ENCODE measurements around the gene TRPC4. TPM values are rescaled to one million over a fixed set of nuclear protein-coding genes. Genes with fewer than 3 reads are reported as not detected.

The TRPC4 gene
- total and polyA plus RNA-seq, 8 donors, result 0.23 to 12.3 (median 3.9) TPM; not detected in 1

GRCh38 chr13:37791699-37792098 lies 77.9 kb downstream of the TRPC4 start:
- H3K4me3 ChIP-seq, result no peak overlapping the region
- DNase-seq, result peak in 1 of 2 donors; percentile 9
- WGBS, 5 donors, result 67 to 93% (median 85%) methylated on average over 2 of the region's 2 CpGs
- no peaks in the 10 kb centered on the region for H3K27me3 ChIP-seq
- no peaks in the 10 kb centered on the region for H3K4me1 ChIP-seq
- H3K9me3 ChIP-seq, result no peaks in the 10 kb centered on the region
- TF ChIP-seq POLR2AphosphoS5 (IDR thresholded peaks at IDR 0.05) (no peak), POLR2A (IDR thresholded peaks at IDR 0.05) (no peak), EP300 (IDR thresholded peaks at IDR 0.05) (no peak)
- TF ChIP-seq, protein P1, sequence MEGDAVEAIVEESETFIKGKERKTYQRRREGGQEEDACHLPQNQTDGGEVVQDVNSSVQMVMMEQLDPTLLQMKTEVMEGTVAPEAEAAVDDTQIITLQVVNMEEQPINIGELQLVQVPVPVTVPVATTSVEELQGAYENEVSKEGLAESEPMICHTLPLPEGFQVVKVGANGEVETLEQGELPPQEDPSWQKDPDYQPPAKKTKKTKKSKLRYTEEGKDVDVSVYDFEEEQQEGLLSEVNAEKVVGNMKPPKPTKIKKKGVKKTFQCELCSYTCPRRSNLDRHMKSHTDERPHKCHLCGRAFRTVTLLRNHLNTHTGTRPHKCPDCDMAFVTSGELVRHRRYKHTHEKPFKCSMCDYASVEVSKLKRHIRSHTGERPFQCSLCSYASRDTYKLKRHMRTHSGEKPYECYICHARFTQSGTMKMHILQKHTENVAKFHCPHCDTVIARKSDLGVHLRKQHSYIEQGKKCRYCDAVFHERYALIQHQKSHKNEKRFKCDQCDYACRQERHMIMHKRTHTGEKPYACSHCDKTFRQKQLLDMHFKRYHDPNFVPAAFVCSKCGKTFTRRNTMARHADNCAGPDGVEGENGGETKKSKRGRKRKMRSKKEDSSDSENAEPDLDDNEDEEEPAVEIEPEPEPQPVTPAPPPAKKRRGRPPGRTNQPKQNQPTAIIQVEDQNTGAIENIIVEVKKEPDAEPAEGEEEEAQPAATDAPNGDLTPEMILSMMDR (IDR thresholded peaks at IDR 0.05), result no peak
- no peak overlapping the region for H3K27ac ChIP-seq
- intact Hi-C loops (cut with DNase I; ENCODE audit: low total_unique reads), result no loop called here
- H3K36me3 ChIP-seq, result no peaks in the 10 kb centered on the region

GRCh38 chr13:37788346-37788745 lies 81.2 kb downstream of the TRPC4 start:
- Histone ChIP-seq H3K27ac (no peak overlapping the region), H3K27me3 (no peaks in the 10 kb centered on the region), H3K9me3 (no peaks in the 10 kb centered on the region), H3K4me3 (no peak overlapping the region), H3K4me1 (no peaks in the 10 kb centered on the region), H3K36me3 (no peaks in the 10 kb centered on the region)
- 52 to 73% (median 60%) methylated on average over 1 of the region's 1 CpG for WGBS, 5 donors
- TF ChIP-seq POLR2A (IDR thresholded peaks at IDR 0.05), result no peak
- TF ChIP-seq, protein P1 (IDR thresholded peaks at IDR 0.05), result no peak
- intact Hi-C loops (cut with DNase I; ENCODE audit: low total_unique reads), result no loop called here
- peak in 1 of 2 donors; percentile 4 for DNase-seq

DNA sequence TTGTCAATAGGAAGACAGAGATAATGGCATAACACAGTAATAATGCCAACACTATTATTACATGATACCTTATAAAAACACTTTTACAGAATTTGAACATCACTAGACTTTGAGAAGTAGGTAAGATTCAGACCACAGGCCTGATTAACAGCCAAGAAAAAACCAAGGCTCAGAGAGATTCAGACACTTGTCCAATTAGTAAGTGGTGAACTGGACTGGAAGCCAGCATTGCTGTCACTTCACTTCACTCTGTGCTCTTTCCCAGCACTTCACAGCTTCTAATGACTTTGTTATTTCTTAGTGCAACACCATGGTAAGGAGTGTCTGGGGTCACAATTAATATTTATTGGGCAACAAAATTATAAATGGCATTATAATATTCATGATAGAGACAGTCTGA lies 91.9 kb downstream of the TRPC4 start:
- Histone ChIP-seq H3K4me1 (no peaks in the 10 kb centered on the region), H3K27ac (no peak overlapping the region), H3K36me3 (no peaks in the 10 kb centered on the region), H3K4me3 (no peak overlapping the region), H3K9me3 (no peaks in the 10 kb centered on the region), H3K27me3 (no peaks in the 10 kb centered on the region)
- DNase-seq, result no peak
- TF ChIP-seq, protein P1 (IDR thresholded peaks at IDR 0.05), result no peak
- TF ChIP-seq EP300 (IDR thresholded peaks at IDR 0.05) (no peak), POLR2A (IDR thresholded peaks at IDR 0.05) (no peak), POLR2AphosphoS5 (IDR thresholded peaks at IDR 0.05) (no peak)
- intact Hi-C loops (cut with DNase I; ENCODE audit: low total_unique reads), result no loop called here

DNA sequence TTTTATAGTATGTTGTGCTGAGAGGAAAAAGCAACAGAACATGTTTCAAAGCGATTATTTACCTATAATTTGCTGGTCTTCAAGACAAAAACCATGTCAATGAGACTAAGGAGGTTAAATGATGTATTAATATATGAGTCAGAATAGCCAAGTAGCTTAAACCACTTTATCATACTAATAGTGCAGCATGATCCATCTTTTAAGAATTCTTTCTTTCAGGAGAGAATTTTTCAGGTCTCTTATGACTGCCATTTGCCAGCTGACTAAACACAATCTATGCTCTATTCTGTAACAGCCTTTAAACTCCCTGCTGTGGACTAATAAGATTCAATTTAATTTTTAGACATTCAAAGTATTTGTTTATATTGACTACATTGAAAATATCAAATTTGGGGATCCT lies 93.7 kb downstream of the TRPC4 start:
- H3K27me3 ChIP-seq, result no peaks in the 10 kb centered on the region
- no peak for DNase-seq
- intact Hi-C loops (cut with DNase I; ENCODE audit: low total_unique reads), result no loop called here
- H3K36me3 ChIP-seq, result no peaks in the 10 kb centered on the region
- WGBS, 5 donors, result 71 to 85% (median 76%) methylated on average over 1 of the region's 1 CpG
- no peaks in the 10 kb centered on the region for H3K4me1 ChIP-seq
- H3K9me3 ChIP-seq, result no peaks in the 10 kb centered on the region
- no peak overlapping the region for H3K4me3 ChIP-seq
- TF ChIP-seq, protein P1 (IDR thresholded peaks at IDR 0.05), result no peak
- TF ChIP-seq POLR2A (IDR thresholded peaks at IDR 0.05), result no peak
- no peak for TF ChIP-seq EP300 (IDR thresholded peaks at IDR 0.05)
- no peak for TF ChIP-seq POLR2AphosphoS5 (IDR thresholded peaks at IDR 0.05)
- no peak overlapping the region for H3K27ac ChIP-seq
